ENCODE measurements around the gene PDZK1IP1.
"Not testable (repeated sequence)": the region's sequence is repeated elsewhere in the genome, so short reads cannot be mapped to it uniquely, and the experiment has no call there.

The PDZK1IP1 gene

GRCh38 chr1:47196622-47197021 is 6.8 kb upstream of the PDZK1IP1 start:
- no peak for DNase-seq (ENCODE audit: low spot score)

GRCh38 chr1:47195981-47196380 is 6.1 kb upstream of the PDZK1IP1 start:
- not testable (repeated sequence) for DNase-seq (ENCODE audit: low spot score)

- no peak for DNase-seq (ENCODE audit: low spot score)
These were observed 4.5 kb upstream of the PDZK1IP1 start for GRCh38 chr1:47194311-47194710.

- not testable (repeated sequence) for DNase-seq (ENCODE audit: low spot score)
These were observed 3.7 kb upstream of the PDZK1IP1 start for GRCh38 chr1:47193496-47193895.

GRCh38 chr1:47192458-47193384 is 2.9 kb upstream of the PDZK1IP1 start:
- peak; percentile 83 for DNase-seq (ENCODE audit: low spot score)

GRCh38 chr1:47191940-47192457 is 2.2 kb upstream of the PDZK1IP1 start:
- peak; percentile 49 for DNase-seq (ENCODE audit: low spot score)

GRCh38 chr1:47190857-47191256 is 1.0 kb upstream of the PDZK1IP1 start:
- peak; percentile 48 for DNase-seq (ENCODE audit: low spot score)

- peak; percentile 54 for DNase-seq (ENCODE audit: low spot score)
These were observed 646 bp upstream of the PDZK1IP1 start for GRCh38 chr1:47190509-47190855.

GRCh38 chr1:47188791-47189785 is 748 bp downstream of the PDZK1IP1 start:
- peak; percentile 38 for DNase-seq (ENCODE audit: low spot score)

- no peak for DNase-seq (ENCODE audit: low spot score)
These were observed 1.9 kb downstream of the PDZK1IP1 start for GRCh38 chr1:47187926-47188250.

- peak; percentile 53 for DNase-seq (ENCODE audit: low spot score)
These were observed 2.5 kb downstream of the PDZK1IP1 start for GRCh38 chr1:47187231-47187925.

GRCh38 chr1:47186267-47187185 is 3.3 kb downstream of the PDZK1IP1 start:
- peak; percentile 44 for DNase-seq (ENCODE audit: low spot score)

GRCh38 chr1:47184822-47185677 is 4.8 kb downstream of the PDZK1IP1 start:
- no peak for DNase-seq (ENCODE audit: low spot score)

GRCh38 chr1:47184090-47184821 is 5.6 kb downstream of the PDZK1IP1 start:
- DNase-seq (ENCODE audit: low spot score): no peak

- no peak for DNase-seq (ENCODE audit: low spot score)
These were observed 6.3 kb downstream of the PDZK1IP1 start for GRCh38 chr1:47183308-47184089.

- DNase-seq (ENCODE audit: low spot score): no peak
These were observed 7.1 kb downstream of the PDZK1IP1 start for GRCh38 chr1:47182676-47183235.

- DNase-seq (ENCODE audit: low spot score): no peak
These were observed 7.7 kb downstream of the PDZK1IP1 start for GRCh38 chr1:47181955-47182675.

Data from left forelimb (tissue), 1 donor.